Renal cortex interstitium (tissue), 11 donors: ENCODE data around the gene IP6K1. TPM values are rescaled to one million over a fixed set of nuclear protein-coding genes. Genes with fewer than 3 reads are reported as not detected.
"Not testable (repeated sequence)": the region's sequence is repeated elsewhere in the genome, so short reads cannot be mapped to it uniquely, and the experiment has no call there.

Experiments
- DNase-seq, 11 donors: peaks; one replicate each; pipeline ENCODE4 v3.0.0-alpha.2; 2013; ENCODE audit warnings: low read depth in 9 of 11, low spot score in 4 of 11; ENCODE audit errors: extremely low read depth in 1 of 11
- polyA plus RNA-seq, 3 donors: library from polyadenylated mRNA; unstranded; fragments of 120-200 nt; gene quantifications; one replicate each; pipeline ENCODE4 v1.2.1, GENCODE V29; 2013; ENCODE audit not compliant: insufficient read length in 3 of 3

Gene IP6K1
- polyA plus RNA-seq, 3 donors, result 50.6 to 55.8 (median 51.2) TPM

DNA sequence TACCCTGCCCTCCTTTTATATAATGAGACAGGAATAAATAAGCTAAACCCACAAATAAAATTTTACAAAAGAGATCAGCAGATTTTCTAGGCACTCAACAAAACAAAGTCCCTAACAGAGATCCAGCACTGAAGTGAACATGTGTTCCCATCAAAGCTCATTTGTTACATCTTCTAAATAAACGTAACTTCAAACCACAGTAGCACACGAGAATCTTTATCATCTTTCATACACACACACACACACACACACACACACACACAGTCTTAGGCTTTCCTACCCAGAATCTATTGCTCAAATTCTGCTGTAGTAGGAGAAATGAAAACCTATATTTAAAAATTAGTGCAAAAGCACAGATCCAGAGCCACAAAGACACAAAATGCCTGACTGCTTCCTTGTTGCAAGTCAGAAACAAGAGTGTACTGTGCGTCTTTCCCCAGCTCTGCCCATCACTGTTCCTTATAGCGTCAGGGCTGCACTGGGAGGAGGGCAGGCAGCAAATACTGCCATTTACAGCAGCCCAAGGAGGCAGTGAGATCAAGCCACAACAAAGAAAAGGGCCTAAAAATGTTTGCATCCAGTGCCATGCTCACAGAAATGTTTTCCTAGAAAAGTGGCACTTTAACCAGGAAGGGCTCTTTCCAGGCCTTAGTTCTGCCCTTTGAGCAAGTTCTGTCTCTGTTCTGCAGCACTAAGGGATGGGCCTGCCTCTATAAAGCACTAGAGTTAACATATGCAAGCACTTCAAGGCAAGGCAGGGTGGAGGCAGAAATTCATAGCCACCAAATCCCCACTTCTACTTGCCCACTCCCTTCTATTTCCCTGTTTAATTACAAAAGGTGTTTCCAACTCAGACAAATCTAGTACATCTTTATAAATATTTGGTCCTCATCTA is 6.0 kb downstream of the IP6K1 start:
- DNase-seq, result no peak

DNA sequence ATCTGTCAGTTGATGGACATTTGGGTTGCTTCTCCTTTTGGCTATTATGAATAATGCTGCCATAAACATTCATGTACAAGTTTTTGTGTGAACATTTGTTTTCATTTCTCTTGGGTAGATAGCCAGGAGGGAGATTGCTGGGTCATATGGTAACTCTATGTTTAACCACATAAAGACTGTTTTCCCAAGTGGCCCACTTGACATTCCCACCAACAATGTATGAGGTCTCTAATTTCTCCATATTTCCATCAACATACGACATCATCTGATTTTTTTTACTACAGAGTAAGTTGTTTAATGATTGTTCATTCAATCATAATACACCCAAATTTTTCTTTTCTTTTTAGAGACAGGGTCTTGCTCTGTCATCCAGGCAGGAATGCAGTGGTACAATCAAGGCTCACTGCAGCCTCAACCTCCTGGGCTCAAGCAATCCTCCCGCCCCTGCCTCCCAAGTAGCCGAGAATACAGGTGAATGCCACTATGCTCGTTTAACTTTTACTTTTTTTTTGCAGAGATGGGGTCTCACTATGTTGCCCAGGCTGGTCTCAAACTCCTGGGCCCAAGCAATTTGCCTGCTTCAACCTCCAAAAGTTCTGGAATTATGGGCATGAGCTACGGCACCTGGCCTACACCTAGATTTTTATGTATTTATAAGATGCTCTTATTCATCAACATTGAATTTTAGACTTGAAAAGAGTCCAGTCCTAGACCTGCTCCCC is 6.8 kb downstream of the IP6K1 start:
- no peak for DNase-seq

DNA sequence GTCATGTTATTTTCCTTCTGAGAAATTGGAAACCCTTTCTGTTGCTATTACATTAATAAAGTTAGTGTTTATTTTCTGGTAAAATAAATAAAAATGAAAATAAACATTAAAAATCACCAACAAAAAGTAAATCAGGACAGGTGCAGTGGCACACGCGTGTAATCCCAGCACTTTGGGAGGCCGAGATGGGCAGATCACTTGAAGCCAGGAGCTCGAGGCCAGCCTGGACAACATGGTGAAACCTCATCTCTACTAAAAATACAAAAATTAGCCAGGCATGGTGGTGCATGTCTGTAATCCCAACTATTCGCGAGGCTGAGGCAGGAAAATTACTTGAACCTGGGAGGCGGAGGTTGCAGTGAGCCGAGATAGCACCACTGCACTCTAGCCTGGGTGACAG is 10.2 kb downstream of the IP6K1 start:
- DNase-seq, result not testable (repeated sequence)

DNA sequence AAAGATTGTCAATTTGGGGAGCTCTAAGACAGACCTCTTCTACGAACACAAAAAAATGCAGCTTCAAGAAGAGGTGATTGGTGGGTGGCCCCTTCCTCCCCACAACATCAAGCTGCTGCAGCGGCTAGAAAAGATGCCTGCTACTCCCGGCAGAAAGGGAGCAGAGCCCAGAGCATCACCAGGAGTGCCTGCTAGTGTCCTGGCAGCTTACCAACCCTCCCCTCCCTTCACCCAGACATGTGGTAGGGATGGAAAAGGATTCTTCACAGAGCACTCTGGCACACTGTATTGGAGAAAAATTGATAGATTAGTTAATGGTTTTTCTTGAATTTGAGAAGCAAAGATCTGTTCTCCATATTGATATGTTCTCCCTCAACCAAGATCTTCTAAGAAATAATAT is 10.8 kb downstream of the IP6K1 start:
- no peak for DNase-seq

DNA sequence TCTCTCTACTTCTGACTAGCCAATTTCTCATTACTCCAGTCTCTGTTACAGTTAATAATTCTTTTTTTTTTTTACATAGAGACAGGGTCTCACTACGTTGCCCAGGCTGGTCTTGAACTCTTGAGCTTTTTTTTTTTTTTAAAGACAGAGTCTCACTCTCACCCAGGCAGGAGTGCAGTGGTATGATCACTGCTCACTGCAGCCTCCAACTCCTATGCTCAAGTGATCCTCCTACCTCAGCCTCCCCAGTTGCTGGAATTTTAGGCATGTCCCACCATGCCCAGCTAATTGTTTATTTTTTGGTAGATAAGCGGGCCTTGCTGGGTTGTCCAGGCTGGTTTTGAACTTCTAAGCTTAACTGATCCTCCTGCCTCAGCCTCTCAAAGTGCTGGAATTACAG is 13.6 kb downstream of the IP6K1 start:
- no peak for DNase-seq

DNA sequence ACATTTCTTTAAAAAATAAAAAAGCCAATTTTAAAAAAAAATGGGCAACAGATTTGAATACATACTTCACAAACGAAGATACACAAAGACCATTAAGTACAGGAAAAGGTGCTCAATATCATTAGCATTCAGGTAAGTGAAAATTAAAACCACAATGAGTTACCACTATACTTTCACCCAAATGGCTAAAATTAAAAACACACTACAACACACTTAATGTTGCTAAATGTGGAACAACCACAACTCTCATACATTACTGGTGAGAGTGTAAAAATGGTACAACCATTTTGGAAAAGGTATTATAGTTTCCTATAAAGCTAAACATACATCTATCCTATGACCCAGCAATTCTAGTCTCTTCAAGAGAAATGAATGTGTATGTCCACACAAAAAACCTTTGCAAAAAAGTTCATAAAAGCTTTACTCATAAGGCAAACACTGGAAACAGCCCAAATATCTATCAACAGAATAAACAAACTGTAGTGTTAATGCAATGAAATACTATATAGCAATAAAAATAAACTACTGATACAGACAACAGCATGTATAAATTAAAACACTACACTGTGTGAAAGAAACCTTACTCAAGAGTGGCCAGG is 14.9 kb downstream of the IP6K1 start:
- DNase-seq, result no peak

DNA sequence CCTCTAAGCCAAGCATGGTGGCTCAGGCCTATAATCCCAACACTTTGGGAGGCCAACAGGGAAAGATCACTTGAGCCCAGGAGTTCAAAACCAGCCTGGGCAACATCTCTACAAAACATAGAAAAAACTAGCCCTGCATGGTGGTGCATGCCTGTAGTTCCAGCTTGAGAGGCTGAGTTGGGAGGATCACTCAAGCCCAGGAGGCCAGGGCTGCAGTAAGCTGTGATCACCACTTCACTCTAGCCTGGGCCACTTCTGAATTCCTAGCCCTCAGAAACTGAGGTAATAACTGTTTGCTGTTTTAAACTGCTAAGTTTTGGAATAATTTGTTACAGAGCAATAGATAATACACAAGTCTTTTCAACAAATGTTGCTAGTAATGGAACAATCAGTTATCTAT is 16.4 kb downstream of the IP6K1 start:
- no peak for DNase-seq

DNA sequence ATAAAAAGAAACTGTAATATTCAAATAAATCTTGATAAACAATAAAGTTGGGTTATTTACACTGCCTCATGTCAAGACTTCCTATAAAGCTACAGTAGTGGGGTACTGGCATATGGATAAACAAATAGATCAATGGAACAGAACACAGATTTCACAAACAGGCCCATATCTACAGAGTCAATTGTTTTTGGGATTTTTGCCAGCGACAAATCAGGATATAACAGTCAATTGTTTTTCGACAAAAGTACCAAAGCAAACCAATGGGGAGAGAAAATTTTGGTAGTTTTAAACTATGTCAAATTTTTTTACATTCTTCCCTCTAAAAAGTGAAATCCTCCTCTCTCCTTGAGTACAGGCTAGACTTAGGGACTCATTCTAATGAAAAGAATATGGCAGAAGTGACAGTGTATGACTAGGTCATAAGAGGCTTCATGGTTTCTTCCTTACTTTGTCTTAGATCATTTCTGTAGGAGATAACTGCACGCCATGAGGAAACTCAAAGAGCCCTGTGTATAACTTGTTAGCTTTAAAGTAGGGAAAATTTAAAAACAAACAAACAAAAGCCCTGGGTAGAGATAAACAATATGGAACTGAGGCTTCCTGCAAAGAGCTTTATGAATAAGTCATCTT is 16.9 kb downstream of the IP6K1 start:
- no peak for DNase-seq

DNA sequence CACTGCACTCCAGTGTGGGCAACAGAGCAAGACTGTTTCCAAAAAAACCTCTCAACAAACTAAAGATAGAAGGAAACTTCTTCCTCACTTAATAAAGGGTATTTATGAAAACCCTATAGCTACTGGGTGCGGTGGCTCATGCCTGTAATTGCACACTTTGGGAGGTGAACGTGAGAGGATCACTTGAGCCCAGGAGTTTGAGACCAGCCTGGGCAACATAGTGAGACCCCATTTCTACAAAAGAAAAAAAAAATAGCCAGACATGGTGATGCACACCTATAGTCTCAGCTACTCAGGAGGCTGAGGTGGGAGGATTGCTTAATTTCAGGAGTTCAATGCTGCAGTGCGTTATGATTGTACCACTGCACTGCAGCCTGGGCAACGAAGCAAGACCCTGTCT is 22.4 kb downstream of the IP6K1 start:
- DNase-seq, result no peak

DNA sequence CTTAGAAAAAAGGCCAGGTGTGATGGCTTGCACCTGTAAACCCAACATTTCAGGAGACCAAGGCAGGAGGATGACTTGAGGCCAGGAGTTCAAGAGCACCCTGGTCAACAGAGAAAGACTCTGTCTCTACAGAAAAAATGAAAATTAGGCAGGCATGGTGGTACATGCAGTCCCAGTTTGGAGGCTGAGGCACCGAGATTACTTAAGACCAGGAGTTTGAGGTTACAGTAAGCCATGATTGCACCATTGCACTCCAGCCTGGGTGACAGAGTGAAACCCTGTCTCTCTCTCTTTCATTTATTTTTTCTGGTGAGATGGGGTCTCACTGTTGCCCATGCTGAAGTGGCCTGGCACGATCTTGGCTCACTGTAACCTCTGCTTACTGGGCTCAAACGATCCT is 24.7 kb downstream of the IP6K1 start:
- no peak for DNase-seq

DNA sequence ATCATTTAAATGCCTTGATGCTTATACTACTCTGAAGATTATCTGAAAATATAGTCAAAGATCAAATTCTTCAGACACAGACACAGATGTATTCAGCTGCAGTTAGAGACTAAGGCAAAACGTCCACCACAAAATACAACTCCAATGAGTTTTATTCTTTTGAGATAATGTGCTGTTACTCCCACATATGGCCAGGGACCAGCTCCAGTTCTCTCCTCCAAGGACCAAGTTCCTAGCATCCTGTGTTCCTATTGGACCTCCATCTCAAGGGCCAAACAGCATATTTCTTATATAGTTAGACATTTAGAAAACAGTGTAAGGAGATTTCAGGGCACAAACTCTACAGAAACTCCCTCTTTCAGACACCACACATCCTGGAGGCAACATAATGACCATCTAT is 27.1 kb downstream of the IP6K1 start:
- DNase-seq, result peak in 5 of 11 donors; percentile 7 to 26 (median 14)

DNA sequence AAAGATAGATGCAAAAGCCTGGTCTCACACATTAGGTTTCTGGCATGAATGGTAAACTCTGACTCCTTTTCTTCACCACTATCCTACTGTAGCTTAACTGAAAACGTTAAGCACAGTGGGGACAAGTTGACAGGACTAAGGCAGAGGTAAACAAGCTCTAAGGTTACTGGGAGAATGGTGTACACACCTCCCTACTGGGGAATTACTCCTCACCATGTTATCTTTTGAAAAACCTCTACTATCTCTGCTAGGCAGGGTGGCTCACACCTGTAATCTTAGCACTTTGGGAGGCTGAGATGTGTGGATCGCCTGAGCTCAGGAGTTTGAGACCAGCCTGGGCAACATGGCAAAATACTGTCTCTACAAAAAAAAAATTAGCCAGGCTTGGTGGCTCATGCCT is 29.1 kb downstream of the IP6K1 start:
- no peak for DNase-seq

DNA sequence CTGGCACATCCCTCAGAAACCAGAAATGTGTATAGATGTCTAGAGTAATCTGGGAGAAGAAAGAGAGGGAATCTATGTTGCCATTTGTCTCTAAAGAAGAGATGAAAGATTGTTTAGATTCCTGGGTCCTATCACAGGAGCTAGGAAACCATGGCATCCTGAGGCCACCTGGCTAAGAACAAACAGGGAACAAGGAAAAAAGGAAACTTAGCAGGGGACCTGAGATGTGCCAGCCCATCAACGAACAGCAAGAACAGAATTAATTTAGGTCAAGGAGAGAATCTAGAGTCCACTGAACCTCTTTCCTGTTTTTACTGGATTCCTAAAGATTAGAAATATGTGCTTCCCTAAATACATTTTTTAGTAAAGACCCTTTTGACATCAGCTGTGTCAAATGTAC is 30.3 kb downstream of the IP6K1 start:
- DNase-seq, result no peak

DNA sequence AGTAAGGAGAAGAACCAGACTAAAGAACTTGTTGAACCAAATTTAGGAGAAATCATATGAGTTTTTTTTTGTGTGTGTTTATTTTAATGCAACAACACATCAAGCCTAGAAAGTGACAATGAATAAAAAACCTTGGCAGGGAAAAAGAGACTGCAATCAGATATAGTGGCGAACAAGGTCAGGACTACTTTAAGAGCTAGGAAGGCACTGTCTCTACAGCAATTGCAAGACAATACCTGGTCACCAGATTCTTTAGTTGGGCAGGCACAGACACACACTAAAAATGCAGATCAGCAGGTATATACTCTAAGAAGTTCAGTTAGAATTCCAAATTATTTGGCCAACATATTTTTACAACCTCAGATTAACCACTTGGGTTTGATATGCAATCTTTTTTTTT is 31.8 kb downstream of the IP6K1 start:
- DNase-seq, result no peak

DNA sequence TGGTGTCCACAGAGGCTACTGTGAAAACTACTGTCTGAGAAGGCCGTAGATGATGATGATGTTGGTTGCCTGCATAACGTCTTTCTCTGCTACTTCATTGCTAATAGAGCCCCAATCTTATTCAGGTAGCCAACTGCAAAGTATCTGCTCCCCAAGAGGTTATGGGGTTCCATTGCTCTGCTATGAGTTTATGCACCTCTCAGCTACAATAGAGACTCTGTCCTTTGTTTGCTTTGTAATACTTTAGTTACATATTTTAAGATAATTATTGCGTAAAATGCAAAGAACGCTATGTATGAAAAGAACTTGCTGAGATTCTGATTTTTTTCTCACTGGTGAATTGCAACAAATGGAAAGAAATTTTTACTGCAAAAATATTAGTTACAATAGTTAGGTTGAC is 34.8 kb downstream of the IP6K1 start:
- DNase-seq, result no peak

DNA sequence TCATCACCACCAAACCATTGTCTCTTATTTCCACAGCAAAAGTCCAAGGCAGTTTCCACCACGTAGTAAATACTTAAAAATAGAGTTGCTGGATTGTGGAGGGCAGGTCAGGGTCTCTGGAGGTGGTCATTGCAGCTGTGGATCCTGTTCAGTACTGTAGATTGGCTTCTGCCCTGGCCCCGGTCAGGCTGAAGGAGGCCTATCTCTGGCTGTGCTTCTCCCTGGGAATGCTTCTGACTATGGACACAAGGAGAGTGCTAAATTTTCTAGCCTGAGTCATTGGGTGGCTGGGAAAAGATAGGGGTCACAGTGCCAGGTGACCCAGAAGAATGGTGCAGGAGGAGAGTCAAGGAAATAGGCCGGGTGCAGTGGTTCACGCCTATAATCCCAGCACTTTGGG is 36.3 kb downstream of the IP6K1 start:
- DNase-seq, result no peak

DNA sequence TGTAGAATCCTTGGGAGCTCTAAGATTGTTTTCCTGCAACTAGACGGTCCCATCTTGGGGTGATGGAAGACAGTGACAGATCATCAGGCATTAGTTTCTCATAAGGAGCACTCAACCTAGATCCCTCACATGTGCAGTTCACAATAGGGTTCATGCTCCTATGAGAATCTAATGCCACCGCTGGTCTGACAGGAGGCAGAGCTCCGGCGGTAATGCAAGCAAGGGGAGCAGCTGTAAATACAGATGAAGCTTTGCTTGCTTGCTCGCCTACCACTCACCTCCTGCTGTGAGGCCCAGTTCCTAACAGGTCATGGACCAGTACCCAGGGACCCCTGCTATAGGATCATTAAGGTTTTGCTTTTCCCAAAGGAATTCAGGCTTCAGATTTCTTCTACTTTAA is 37.5 kb downstream of the IP6K1 start:
- DNase-seq, result not testable (repeated sequence)

DNA sequence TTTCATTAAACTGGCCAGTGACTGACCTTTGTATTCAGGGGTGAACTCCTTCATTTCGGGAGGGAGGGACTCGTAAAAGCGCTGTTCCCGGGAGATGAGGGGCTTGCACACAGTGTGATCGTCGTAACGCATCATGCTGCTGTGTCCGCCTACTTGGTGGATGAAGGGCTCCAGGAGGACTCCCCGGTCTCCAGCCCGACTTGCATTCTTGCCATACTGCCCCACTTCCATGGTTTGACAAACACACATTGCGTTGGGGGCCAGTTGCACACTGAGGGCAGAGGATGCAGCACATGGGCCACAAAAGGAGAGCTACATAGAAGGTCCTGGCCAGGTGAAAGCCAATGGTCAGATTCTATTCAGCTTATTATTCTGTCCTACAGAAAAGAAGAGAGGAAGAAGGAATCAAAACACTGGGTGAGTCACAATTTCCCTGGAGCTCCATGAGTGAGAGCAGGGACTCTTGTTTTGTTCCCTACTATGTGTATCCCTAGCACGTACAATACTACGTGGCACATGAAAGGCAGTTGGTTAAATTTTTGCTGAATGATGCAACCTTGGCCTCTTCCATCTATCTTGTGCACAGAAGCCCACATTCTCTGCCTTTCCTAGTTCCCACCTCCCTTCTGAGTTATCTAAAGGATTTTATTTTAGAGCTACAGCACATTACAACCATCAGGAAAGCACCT is 38.4 kb downstream of the IP6K1 start:
- DNase-seq, result no peak

DNA sequence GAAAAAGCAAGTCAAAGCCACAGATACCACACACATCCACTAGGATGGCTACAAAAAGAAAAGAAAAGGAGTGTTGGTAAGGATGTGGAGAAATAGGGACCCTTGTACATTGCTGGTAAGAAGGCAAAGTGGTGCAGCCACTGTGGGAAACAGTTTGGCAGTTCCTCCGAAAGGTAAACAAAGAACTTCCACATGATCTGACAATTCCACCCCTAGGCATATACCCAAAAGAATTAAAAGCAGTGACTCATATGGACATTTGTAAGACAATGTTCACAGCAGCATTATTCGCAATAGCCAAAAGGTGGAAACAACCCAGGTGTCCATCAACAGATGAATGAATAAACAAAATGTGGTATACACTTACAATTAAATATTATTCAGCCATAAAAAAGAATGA is 40.4 kb downstream of the IP6K1 start:
- no peak for DNase-seq
